SH-SY5Y (cell line): Measurements from ENCODE around the gene DLGAP3.

Source experiments
- GATA2 ChIP-seq: IDR thresholded peaks from 2 replicates; pipeline ENCODE4 v1.6.1; 2011; ENCODE audit warnings: mild to moderate bottlenecking, low read depth, low read length
- GATA3 ChIP-seq: IDR thresholded peaks from 2 replicates; pipeline ENCODE4 v1.6.1; 2011; ENCODE audit warnings: low read depth, mild to moderate bottlenecking, low read length, moderate library complexity

DLGAP3 gene

DNA sequence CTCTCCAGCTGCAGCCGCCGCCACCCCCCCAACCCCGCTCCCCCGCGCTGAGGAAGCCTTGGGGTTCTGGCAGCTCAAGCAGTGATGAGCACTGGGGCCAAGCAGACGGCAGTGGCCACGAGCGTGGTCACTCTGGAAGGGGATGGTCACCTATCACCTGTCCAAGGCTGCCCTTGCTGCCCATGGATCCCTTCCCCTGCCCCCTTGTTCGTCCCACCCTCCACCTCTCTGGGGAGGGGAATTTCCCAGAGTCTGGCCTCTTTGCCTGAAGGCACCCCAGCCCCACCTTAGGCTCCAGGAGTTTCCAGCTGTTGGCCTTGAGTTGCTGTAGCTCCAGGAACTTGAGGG is 62.7 kb downstream of the DLGAP3 start:
- TF ChIP-seq GATA2: no peak
- TF ChIP-seq GATA3: no peak

DNA sequence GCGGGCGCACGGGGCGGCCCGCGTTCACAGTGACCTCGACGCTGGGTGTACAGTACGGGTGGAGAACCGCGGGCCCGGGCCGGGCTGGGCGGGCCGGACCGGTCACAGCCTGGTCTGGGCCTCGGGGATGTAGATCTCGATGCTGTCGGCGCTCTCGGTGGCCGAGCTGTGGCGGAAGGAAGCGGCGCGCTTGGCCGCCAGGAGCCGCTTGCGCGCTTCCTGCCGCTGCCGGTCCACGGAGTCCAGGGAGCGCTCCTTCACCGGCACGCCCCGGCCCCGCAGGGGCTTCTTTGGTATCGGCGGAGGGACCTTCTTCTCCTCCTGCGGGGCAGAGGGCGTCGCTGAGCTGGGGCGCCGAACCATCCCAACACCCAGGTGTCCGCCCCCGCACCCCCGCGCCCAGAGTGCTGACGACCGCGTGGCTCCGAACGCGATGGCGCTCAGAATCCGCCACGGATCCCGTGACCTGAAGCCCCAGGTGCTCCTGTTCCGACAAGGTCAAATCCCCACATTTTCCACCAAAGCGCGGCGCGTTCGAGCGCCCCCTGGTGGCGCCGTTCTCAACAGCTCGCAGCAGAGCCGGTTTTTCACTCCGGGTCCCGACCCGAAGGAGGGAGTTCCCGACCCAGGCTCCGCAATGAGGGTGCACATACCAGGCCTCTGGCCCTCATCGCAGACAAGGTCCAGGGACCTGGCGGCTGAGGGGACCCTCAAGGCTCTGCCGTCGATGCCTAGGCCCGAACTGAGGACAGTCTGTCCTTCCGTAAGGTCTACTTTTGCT is 63.3 kb downstream of the DLGAP3 start:
- no peak for TF ChIP-seq GATA3
- no peak for TF ChIP-seq GATA2

- TF ChIP-seq GATA3 (no peak), GATA2 (no peak)
Observed at GRCh38 chr1:34865573-34865972, 63.9 kb downstream of the DLGAP3 start.

- no peak for TF ChIP-seq GATA3
- TF ChIP-seq GATA2: no peak
Observed at GRCh38 chr1:34864759-34865158, 64.7 kb downstream of the DLGAP3 start.

GRCh38 chr1:34863501-34863900 is 65.9 kb downstream of the DLGAP3 start:
- TF ChIP-seq GATA2: no peak
- no peak for TF ChIP-seq GATA3

GRCh38 chr1:34859446-34860200 is 69.8 kb downstream of the DLGAP3 start, which contains the start of gene SMIM12:
Gene SMIM12 (minus strand): TSS chr1:34859749. CDS start chr1:34855977, 3,772 bp downstream.
- no peak for TF ChIP-seq GATA3
- TF ChIP-seq GATA2: no peak

DNA sequence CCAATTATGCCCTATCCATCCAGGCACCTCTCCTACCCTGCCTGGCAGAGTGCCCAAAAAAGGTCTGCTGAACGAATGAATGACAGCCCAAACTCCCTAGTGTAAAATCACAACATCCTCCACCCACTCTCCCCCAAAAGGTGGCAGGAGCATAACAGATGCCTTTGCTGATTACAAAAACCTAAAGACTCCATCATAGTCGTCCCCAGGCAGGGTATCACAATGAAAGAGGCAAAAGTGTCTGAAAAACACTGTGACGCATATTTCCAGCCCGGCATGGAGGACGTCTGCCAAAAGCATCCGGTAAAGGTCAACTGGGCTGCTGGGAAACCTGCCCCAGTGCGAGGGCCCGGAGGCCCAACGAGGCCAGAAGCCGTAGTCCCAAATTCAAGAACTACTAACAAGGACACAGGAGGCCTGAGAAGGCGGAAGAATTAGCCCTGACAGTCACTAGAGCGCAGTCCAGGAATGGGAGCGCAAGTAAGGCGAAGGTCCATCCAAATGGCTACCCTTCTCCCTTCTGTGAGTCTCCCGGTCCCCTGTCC is 70.5 kb downstream of the DLGAP3 start:
- TF ChIP-seq GATA3: no peak
- TF ChIP-seq GATA2: no peak

GRCh38 chr1:34856697-34857096 is 72.8 kb downstream of the DLGAP3 start:
- TF ChIP-seq GATA3: no peak

DNA sequence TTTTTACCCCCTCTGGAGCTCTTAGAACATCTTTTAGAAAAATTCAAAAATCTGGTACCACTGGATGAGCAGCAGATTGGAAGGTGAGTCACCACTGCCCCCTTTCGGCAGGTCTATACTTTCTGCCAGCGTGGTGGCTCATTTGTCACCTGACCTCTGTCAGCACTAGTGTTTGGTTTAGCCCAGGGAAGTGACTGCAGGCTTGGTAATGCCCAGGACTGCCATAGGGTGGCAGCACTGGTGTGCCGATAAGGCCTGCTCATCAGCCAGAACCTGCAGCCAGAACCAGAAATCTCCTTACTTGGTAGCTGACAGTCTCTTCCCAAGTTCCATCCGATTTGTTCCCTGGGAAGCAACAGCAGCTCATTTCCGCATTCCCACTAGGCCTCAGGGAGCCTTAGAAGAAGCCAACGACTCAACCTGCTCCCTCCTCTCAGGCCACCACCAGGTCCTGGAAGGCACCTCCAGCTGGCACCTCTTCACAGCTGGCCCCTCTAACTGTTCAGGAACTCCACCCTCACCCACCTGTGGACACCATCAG is 76.7 kb downstream of the DLGAP3 start:
- TF ChIP-seq GATA3: no peak
- TF ChIP-seq GATA2: peak; percentile 15; the same call in 1 of the 2 replicates

- TF ChIP-seq GATA2 (no peak), GATA3 (no peak)
Observed at GRCh38 chr1:34851431-34852105, 77.9 kb downstream of the DLGAP3 start.

DNA sequence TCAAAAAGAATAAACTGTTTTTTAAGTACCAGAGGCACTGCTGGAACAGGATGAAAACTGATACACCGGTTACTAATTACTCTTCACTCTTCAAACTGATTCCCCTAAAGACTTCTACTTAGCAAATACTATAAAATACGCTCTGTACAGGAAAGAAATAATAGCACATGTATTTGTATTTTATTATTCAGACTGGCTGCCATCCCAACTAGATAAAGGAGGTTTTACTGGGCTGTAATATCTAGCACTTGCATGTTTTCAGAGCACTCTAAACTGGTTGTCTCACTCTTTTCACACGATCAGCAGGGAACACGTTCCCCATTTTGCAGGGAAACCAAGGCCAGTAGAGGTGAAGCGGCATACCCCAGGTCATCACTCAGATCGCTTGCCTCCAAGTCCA is 79.1 kb downstream of the DLGAP3 start:
- TF ChIP-seq GATA3 (no peak), GATA2 (no peak)

GRCh38 chr1:34847094-34847493 is 82.4 kb downstream of the DLGAP3 start:
- TF ChIP-seq GATA2 (no peak), GATA3 (no peak)

DNA sequence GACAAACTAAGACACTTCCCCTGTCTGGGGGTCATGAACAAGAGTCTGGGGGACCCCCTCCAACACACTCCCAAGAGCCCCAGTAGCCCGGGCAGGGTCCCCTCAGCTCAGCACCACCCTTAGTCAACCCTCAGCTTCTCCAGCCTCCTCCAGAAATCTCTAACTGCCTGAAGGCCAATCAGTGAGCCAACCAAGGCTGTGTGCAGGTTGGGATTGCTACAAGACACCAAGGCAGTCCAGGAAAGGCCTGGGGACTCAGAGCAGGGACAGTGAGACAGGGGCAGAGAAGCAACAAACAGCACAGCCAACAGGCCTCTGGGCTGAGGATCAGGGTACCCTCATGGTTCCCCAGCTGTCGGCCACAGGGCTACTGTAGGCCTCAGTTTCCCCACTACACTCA is 83.2 kb downstream of the DLGAP3 start:
- TF ChIP-seq GATA2: no peak

DNA sequence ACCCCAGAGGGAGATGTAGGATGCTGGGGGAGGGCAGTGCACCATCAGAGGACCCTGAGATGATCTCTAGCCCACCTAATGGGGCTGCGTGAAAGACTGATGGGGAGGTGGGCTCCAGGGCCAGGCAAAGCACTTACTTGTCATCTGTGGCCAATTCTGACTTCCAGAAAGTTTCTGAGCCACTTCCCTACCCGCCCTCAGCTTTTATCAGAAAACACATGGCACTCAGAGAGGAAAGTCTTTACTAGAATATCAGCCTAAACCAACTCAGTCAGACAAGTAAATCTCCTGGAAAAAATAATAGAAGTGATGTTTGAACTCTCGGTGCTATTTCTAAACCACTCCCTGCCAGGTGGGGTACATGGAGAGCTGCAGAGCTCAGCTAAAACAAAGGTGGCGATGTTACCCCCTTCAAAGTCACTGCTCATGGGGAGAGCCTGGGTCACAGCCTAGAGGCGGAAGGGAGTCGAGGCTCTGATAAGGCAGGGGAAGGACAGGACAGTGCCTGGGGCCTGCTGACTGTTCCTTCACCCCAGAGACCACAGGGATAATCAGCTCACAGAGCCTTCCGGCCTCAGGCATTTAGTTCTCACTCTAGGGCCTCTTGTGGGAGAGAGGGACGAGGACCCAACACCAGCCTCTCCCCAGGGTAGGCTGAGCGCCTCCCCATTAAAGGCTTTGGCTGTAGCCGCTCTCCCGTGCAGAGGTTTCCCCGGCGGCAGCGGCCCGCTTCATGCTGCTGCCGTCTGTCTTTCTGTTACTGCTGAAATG is 84.1 kb downstream of the DLGAP3 start:
- TF ChIP-seq GATA3 (no peak), GATA2 (no peak)
